Upper lobe of right lung (tissue), 1 donor: ENCODE results near the gene LLGL2. TPM values are rescaled to one million over a fixed set of nuclear protein-coding genes. Genes with fewer than 3 reads are reported as not detected.

Experiments used
- ATAC-seq: fragments of 200-7000 bp; cut with Tn5 transposase; one replicate; pipeline ENCODE4 v1.9.1; 2020; ENCODE audit warnings: mild to moderate bottlenecking, moderate library complexity
- DNase-seq: peaks from one replicate; pipeline ENCODE4 v3.0.0-alpha.2; 2020
- H3K27ac ChIP-seq: fragments of 200-600 bp; one replicate; pipeline ENCODE4 v1.8.0; 2022
- H3K27me3 ChIP-seq: fragments of 200-600 bp; one replicate; pipeline ENCODE4 v1.8.0; 2022; ENCODE audit warnings: mild to moderate bottlenecking
- H3K36me3 ChIP-seq: fragments of 200-600 bp; one replicate; pipeline ENCODE4 v1.8.0; 2022
- H3K4me1 ChIP-seq: fragments of 200-600 bp; one replicate; pipeline ENCODE4 v1.8.0; 2022
- H3K4me3 ChIP-seq: fragments of 200-600 bp; one replicate; pipeline ENCODE4 v1.8.0; 2022; ENCODE audit warnings: mild to moderate bottlenecking
- H3K9me3 ChIP-seq: fragments of 200-600 bp; one replicate; pipeline ENCODE4 v1.8.0; 2022
- intact Hi-C: fragments of 100-400 bp; cut with DNase I; formaldehyde crosslinking; loops from one replicate; pipeline ENCODE4 v1.11.0; 2022
- total RNA-seq: library from RNA; stranded (reverse); fragmentation: NEBNext Ultra II Directional; extraction: Animal tissue kit (Norgen Biotek cat#: 25700); gene quantifications from one replicate; pipeline ENCODE4 v1.2.1, GENCODE V29; 2021
- TF ChIP-seq, protein P1 (sequence below): fragments of 200-600 bp; IDR thresholded peaks from one replicate; pipeline ENCODE4 v1.8.0; 2022; ENCODE audit warnings: antibody characterized with exemption
- donor health status: DM: no; HTN: yes; CAD: no; lungs with severe emphysema.

The LLGL2 gene
- total RNA-seq, 1 donor from 2014 or later = 133 TPM

DNA sequence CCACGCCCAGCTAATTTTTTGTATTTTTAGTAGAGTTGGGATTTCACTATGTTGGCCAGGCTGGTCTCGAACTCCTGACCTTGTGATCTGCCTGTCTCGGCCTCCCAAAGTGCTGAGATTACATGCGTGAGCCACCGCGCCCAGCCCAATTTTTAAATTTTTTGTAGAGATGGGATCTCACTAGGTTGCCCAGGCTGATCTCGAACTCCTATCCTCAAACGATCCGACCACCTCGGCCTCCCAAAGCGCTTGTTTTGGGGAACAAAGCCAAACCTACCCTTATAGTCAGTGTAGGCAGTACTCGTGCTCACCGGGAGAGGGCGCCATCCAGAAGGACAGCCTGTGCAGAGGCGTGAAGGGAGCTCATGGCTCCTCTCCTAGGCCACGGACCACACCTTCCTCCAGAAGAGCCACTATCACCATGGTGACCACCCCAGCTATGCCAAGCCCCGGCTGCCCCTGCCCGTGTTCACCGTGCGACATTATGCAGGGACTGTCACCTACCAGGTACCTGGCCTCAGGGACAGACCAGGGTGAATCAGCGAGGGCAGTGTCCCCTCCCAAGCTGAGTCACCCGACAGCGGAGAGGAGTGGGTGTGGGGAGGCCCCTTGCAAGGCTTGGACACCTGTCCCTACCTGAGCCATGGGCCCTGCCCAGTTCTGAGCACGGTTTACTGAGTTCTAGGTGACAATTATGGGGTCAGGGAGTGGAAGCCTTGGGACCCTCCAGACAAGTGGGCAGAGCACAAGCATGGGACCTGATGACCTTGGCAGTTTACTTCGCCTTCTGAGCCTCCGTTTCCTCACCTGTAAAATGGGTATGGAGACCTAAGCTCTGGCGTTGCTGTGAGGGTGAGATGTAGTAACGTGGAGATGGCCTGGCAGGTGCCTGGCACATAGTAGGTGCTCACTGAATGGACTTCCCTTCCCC is 75.8 kb downstream of the LLGL2 start:
- ATAC-seq (peak; percentile 88), DNase-seq (peak; percentile 80)
- TF ChIP-seq, protein P1, sequence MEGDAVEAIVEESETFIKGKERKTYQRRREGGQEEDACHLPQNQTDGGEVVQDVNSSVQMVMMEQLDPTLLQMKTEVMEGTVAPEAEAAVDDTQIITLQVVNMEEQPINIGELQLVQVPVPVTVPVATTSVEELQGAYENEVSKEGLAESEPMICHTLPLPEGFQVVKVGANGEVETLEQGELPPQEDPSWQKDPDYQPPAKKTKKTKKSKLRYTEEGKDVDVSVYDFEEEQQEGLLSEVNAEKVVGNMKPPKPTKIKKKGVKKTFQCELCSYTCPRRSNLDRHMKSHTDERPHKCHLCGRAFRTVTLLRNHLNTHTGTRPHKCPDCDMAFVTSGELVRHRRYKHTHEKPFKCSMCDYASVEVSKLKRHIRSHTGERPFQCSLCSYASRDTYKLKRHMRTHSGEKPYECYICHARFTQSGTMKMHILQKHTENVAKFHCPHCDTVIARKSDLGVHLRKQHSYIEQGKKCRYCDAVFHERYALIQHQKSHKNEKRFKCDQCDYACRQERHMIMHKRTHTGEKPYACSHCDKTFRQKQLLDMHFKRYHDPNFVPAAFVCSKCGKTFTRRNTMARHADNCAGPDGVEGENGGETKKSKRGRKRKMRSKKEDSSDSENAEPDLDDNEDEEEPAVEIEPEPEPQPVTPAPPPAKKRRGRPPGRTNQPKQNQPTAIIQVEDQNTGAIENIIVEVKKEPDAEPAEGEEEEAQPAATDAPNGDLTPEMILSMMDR = peak; percentile 73

DNA sequence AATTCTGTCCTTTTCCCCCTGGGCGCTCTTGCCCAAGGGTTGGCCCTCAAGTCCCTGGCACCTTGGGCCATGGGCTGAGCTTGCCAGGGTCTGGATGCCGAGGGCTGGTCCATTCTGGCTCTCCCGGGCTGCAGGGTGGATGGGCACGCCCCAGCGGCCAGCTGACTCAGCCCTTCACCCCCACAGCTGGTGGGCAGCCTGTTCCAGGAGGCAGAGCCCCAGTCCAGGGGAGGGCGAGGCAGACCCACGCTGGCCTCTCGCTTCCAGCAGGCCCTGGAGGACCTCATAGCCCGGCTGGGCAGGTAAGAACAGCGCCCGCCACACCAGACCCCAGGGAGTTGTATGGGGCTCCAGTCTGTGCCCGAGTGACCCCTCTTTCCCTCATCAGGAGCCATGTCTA is 77.1 kb downstream of the LLGL2 start:
- H3K36me3 ChIP-seq = no peaks in the 10 kb centered on the region
- intact Hi-C loops = no loop called here
- no peak overlapping the region for H3K27ac ChIP-seq
- DNase-seq = no peak
- no peak overlapping the region for H3K4me3 ChIP-seq
- H3K9me3 ChIP-seq = no peaks in the 10 kb centered on the region
- peak; percentile 3 for ATAC-seq
- no peaks in the 10 kb centered on the region for H3K27me3 ChIP-seq
- TF ChIP-seq, protein P1 = no peak
- H3K4me1 ChIP-seq = no peaks in the 10 kb centered on the region

More for the DNA sequence above, 75.8 kb downstream of the LLGL2 start:
- Histone ChIP-seq H3K36me3 (no peaks in the 10 kb centered on the region), H3K9me3 (no peaks in the 10 kb centered on the region), H3K27ac (no peak overlapping the region), H3K4me1 (no peaks in the 10 kb centered on the region), H3K27me3 (no peaks in the 10 kb centered on the region), H3K4me3 (no peak overlapping the region)
- intact Hi-C loops = no loop called here

DNA sequence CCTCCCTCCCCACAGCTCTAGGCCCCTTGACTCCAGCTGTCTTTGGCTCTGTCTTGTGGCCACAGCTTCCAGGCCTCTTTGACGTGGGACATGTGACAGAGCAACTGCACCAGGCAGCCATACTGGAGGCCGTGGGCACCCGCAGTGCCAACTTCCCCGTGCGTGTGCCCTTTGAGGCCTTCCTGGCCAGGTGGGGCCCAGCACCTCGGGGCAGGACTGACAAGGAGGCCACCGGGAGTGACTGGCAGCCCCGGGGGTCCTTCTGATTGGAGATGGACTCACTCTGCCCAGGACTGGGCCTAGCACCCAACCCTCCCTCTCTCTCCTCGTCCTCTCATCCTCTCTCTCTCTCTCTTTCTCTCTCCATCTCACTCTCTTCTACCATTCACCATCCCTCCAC is 77.6 kb downstream of the LLGL2 start:
- TF ChIP-seq, protein P1 = no peak
- intact Hi-C loops = no loop called here
- H3K4me3 ChIP-seq = no peak overlapping the region
- no peaks in the 10 kb centered on the region for H3K36me3 ChIP-seq
- DNase-seq (no peak), ATAC-seq (no peak)
- no peaks in the 10 kb centered on the region for H3K9me3 ChIP-seq
- H3K27me3 ChIP-seq = no peaks in the 10 kb centered on the region
- no peak overlapping the region for H3K27ac ChIP-seq
- H3K4me1 ChIP-seq = no peaks in the 10 kb centered on the region

DNA sequence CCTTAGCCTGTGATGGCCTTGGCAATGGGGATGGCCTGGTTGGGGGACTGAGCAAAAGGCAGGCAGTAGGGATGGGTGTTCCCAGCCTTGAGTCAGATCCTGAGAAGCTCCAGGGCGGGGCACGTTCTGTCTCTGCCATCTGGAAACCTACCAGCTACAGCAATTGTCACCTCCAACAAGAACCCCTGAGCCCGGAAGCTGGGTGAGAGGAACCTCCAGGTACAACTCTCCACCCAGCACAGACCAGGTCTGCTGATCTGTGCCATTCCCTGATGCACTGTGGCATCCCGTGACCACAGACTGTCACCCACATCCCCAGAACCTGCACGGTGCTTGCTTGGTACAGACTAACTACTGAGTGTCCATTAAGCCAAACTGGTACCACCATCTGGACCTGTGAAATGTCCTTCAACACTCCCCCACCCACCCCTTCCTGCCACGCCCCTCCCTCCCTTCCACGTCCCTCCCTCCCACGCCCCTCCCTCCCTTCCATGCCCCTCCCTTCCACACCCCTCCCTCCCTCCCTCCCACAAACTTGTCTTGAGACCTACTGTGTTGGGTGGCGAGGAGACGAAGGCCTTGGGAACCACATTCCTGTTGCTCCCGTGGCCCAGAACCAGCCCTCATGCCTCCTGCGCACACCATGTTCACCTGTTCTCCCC is 78.7 kb downstream of the LLGL2 start:
- H3K4me1 ChIP-seq = no peaks in the 10 kb centered on the region
- no peak overlapping the region for H3K4me3 ChIP-seq
- intact Hi-C loops = no loop called here
- no peak overlapping the region for H3K27ac ChIP-seq
- H3K27me3 ChIP-seq = no peaks in the 10 kb centered on the region
- H3K36me3 ChIP-seq = no peaks in the 10 kb centered on the region
- ATAC-seq (no peak), DNase-seq (no peak)
- TF ChIP-seq, protein P1 = no peak
- no peaks in the 10 kb centered on the region for H3K9me3 ChIP-seq

DNA sequence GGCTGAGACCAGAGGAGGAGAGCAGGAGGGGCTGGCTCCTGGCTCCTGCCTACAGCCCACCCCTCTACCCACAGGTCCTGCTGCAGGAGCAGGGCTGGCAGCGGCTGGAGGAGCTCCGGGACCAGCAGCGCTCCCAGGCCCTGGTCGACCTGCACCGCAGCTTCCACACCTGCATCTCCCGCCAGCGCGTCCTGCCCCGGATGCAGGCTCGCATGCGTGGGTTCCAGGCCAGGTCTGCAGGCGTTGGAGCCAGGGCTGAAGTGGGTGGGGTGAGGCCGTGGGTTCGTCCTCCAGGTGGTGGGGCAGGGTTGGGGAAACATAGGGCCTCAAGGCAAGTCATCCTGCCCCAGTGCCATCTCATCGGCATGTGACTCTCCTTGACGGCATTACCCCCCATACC is 80.3 kb downstream of the LLGL2 start:
- intact Hi-C loops = no loop called here
- TF ChIP-seq, protein P1 = no peak
- no peaks in the 10 kb centered on the region for H3K36me3 ChIP-seq

More for the DNA sequence above, 80.3 kb downstream of the LLGL2 start:
- DNase-seq (no peak), ATAC-seq (no peak)
- no peak overlapping the region for H3K27ac ChIP-seq
- no peaks in the 10 kb centered on the region for H3K4me1 ChIP-seq
- no peaks in the 10 kb centered on the region for H3K27me3 ChIP-seq
- H3K4me3 ChIP-seq = no peak overlapping the region
- no peaks in the 10 kb centered on the region for H3K9me3 ChIP-seq
